ENCODE measurements around the gene KRTAP10-3.
"Not testable (repeated sequence)": the region's sequence is repeated elsewhere in the genome, so short reads cannot be mapped to it uniquely, and the experiment has no call there.

The KRTAP10-3 gene

GRCh38 chr21:44557491-44558328 lies 885 bp downstream of the KRTAP10-3 start:
- no peak overlapping the region for H3K4me3 ChIP-seq
- no peaks in the 10 kb centered on the region for H4K20me1 ChIP-seq
- H3K4me2 ChIP-seq = peak overlapping the region; percentile 77
- no peak overlapping the region for H3K9ac ChIP-seq
- H3K4me1 ChIP-seq = peaks cover 42% of the 10 kb centered on the region
- H3K27me3 ChIP-seq = no peaks in the 10 kb centered on the region
- H3K9me3 ChIP-seq = peaks cover 17% of the 10 kb centered on the region
- H3K36me3 ChIP-seq = no peaks in the 10 kb centered on the region
- no peak for TF ChIP-seq Cebpa-rat (IDR thresholded peaks at IDR 0.05)
- H3K27ac ChIP-seq = 0 out of 2 replicates have a peak overlapping the region, but pooled peaks have one; percentile 6

GRCh38 chr21:44556879-44557278 lies 1.7 kb downstream of the KRTAP10-3 start:
- Histone ChIP-seq H4K20me1 (no peaks in the 10 kb centered on the region), H3K4me1 (peaks cover 42% of the 10 kb centered on the region), H3K9ac (no peak overlapping the region), H3K4me3 (no peak overlapping the region), H3K27me3 (no peaks in the 10 kb centered on the region), H3K27ac (0 out of 2 replicates have a peak overlapping the region, but pooled peaks have one; percentile 53), H3K36me3 (no peaks in the 10 kb centered on the region), H3K4me2 (peak overlapping the region; percentile 77), H3K9me3 (peaks cover 17% of the 10 kb centered on the region)
- no peak for TF ChIP-seq Cebpa-rat (IDR thresholded peaks at IDR 0.05)

- Histone ChIP-seq H3K4me3 (no peak overlapping the region), H3K4me1 (peaks cover 56% of the 10 kb centered on the region), H3K9ac (no peak overlapping the region), H4K20me1 (no peaks in the 10 kb centered on the region), H3K36me3 (no peaks in the 10 kb centered on the region), H3K27ac (peak overlapping the region; percentile 53), H3K27me3 (no peaks in the 10 kb centered on the region), H3K9me3 (peaks cover 14% of the 10 kb centered on the region), H3K4me2 (peak overlapping the region; percentile 77)
- no peak for TF ChIP-seq Cebpa-rat (IDR thresholded peaks at IDR 0.05)
Measured at GRCh38 chr21:44555200-44555875, 3.3 kb downstream of the KRTAP10-3 start.

- Histone ChIP-seq H3K9ac (no peak overlapping the region), H3K4me1 (peaks cover 74% of the 10 kb centered on the region), H3K4me2 (no peak overlapping the region), H3K4me3 (no peak overlapping the region), H4K20me1 (no peaks in the 10 kb centered on the region), H3K36me3 (no peaks in the 10 kb centered on the region), H3K27me3 (no peaks in the 10 kb centered on the region), H3K27ac (no peak overlapping the region), H3K9me3 (peaks cover 1% of the 10 kb centered on the region; the same call in 1 of the 2 replicates)
- no peak for TF ChIP-seq Cebpa-rat (IDR thresholded peaks at IDR 0.05)
Measured at GRCh38 chr21:44552681-44553080, 5.9 kb downstream of the KRTAP10-3 start.

GRCh38 chr21:44552136-44552535 lies 6.5 kb downstream of the KRTAP10-3 start:
- no peak for TF ChIP-seq Cebpa-rat (IDR thresholded peaks at IDR 0.05)
- Histone ChIP-seq H3K4me2 (no peak overlapping the region), H3K27me3 (no peaks in the 10 kb centered on the region), H3K27ac (0 out of 2 replicates have a peak overlapping the region, but pooled peaks have one; percentile 16), H3K9me3 (peaks cover 7% of the 10 kb centered on the region), H3K4me3 (no peak overlapping the region), H3K36me3 (no peaks in the 10 kb centered on the region), H4K20me1 (no peaks in the 10 kb centered on the region), H3K9ac (no peak overlapping the region), H3K4me1 (peaks cover 74% of the 10 kb centered on the region)

GRCh38 chr21:44551340-44551961 lies 7.1 kb downstream of the KRTAP10-3 start, which contains the start of gene KRTAP10-2:
TSS of gene KRTAP10-2 (minus strand) at chr21:44551505. CDS start at chr21:44551458, 47 bp downstream.
- H3K9me3 ChIP-seq = peaks cover 14% of the 10 kb centered on the region

GRCh38 chr21:44550807-44551206 lies 7.8 kb downstream of the KRTAP10-3 start:
- Histone ChIP-seq H3K4me3 (no peak overlapping the region), H3K27me3 (no peaks in the 10 kb centered on the region), H3K27ac (no peak overlapping the region), H3K4me2 (peak overlapping the region; percentile 50; the same call in 1 of the 2 replicates), H4K20me1 (no peaks in the 10 kb centered on the region), H3K9ac (no peak overlapping the region), H3K9me3 (peaks cover 19% of the 10 kb centered on the region), H3K36me3 (no peaks in the 10 kb centered on the region), H3K4me1 (peaks cover 62% of the 10 kb centered on the region)
- TF ChIP-seq Cebpa-rat (IDR thresholded peaks at IDR 0.05) = no peak

More at GRCh38 chr21:44551340-44551961, 7.1 kb downstream of the KRTAP10-3 start, which contains the start of gene KRTAP10-2:
- H4K20me1 ChIP-seq = no peaks in the 10 kb centered on the region
- no peak within 1 kb of the TSS for H3K4me3 ChIP-seq
- peak within 1 kb of the TSS; percentile 50 for H3K4me2 ChIP-seq
- H3K36me3 ChIP-seq = no peaks in the 10 kb centered on the region
- TF ChIP-seq Cebpa-rat (IDR thresholded peaks at IDR 0.05) = no peak
- no peaks in the 10 kb centered on the region for H3K27me3 ChIP-seq
- H3K9ac ChIP-seq = no peak within 1 kb of the TSS
- peaks cover 68% of the 10 kb centered on the region for H3K4me1 ChIP-seq
- 0 out of 2 replicates have a peak within 1 kb of the TSS, but pooled peaks have one; percentile 16 for H3K27ac ChIP-seq

GRCh38 chr21:44550285-44550684 lies 8.3 kb downstream of the KRTAP10-3 start:
- H3K9ac ChIP-seq, H4K20me1 ChIP-seq, H3K27ac ChIP-seq, H3K36me3 ChIP-seq, H3K27me3 ChIP-seq, H3K4me3 ChIP-seq: not testable (repeated sequence)
- Histone ChIP-seq H3K4me1 (peaks cover 57% of the 10 kb centered on the region), H3K9me3 (peaks cover 19% of the 10 kb centered on the region), H3K4me2 (peak overlapping the region; percentile 50)

- H3K9ac ChIP-seq = no peak overlapping the region
- H3K27me3 ChIP-seq = no peaks in the 10 kb centered on the region
- H3K4me3 ChIP-seq = no peak overlapping the region
- peaks cover 50% of the 10 kb centered on the region for H3K4me1 ChIP-seq
- H3K36me3 ChIP-seq = no peaks in the 10 kb centered on the region
- H3K27ac ChIP-seq = no peak overlapping the region
- no peaks in the 10 kb centered on the region for H4K20me1 ChIP-seq
- H3K9me3 ChIP-seq = peaks cover 19% of the 10 kb centered on the region
- H3K4me2 ChIP-seq = peak overlapping the region; percentile 50
- no peak for TF ChIP-seq Cebpa-rat (IDR thresholded peaks at IDR 0.05)
Measured at GRCh38 chr21:44549525-44550211, 8.9 kb downstream of the KRTAP10-3 start.
